Activated CD8-positive, alpha-beta memory T cell treated with anti-CD3 and anti-CD28 coated beads for 1 hour (primary cell): ENCODE data around the gene NTM.

Source experiments
- DNase-seq, 2 donors: peaks; one replicate each; pipeline ENCODE4 v3.0.0-alpha.2; 2020; ENCODE audit warnings: low read depth in 1 of 2; ENCODE audit errors: extremely low read depth in 1 of 2

NTM gene

GRCh38 chr11:131924457-131925201 is 554.2 kb downstream of the NTM start:
- no peak for DNase-seq

- no peak for DNase-seq
Observed at GRCh38 chr11:131925829-131926228, 555.4 kb downstream of the NTM start.

- DNase-seq: no peak
Observed at GRCh38 chr11:131928992-131929391, 558.6 kb downstream of the NTM start.

- DNase-seq: no peak
Observed at GRCh38 chr11:131932584-131933325, 562.3 kb downstream of the NTM start.

- DNase-seq: no peak
Observed at GRCh38 chr11:131934006-131934405, 563.6 kb downstream of the NTM start.

- no peak for DNase-seq
Observed at GRCh38 chr11:131938351-131938751, 567.9 kb downstream of the NTM start.

- DNase-seq: no peak
Observed at GRCh38 chr11:131940126-131940525, 569.7 kb downstream of the NTM start.

GRCh38 chr11:131942878-131943277 is 572.5 kb downstream of the NTM start:
- no peak for DNase-seq

- DNase-seq: no peak
Observed at GRCh38 chr11:131943295-131943694, 572.9 kb downstream of the NTM start.

GRCh38 chr11:131944736-131945135 is 574.3 kb downstream of the NTM start:
- no peak for DNase-seq

GRCh38 chr11:131945706-131946105 is 575.3 kb downstream of the NTM start:
- DNase-seq: no peak

- no peak for DNase-seq
Observed at GRCh38 chr11:131947511-131947910, 577.1 kb downstream of the NTM start.

- no peak for DNase-seq
Observed at GRCh38 chr11:131951121-131951520, 580.7 kb downstream of the NTM start.

GRCh38 chr11:131954146-131954545 is 583.7 kb downstream of the NTM start:
- no peak for DNase-seq

- DNase-seq: no peak
Observed at GRCh38 chr11:131955904-131956303, 585.5 kb downstream of the NTM start.

- DNase-seq: no peak
Observed at GRCh38 chr11:131957201-131957600, 586.8 kb downstream of the NTM start.

GRCh38 chr11:131957875-131958274 is 587.5 kb downstream of the NTM start:
- no peak for DNase-seq

- DNase-seq: no peak
Observed at GRCh38 chr11:131962818-131963217, 592.4 kb downstream of the NTM start.

GRCh38 chr11:131964698-131965483 is 594.5 kb downstream of the NTM start:
- DNase-seq: no peak

GRCh38 chr11:131965504-131965903 is 595.1 kb downstream of the NTM start:
- no peak for DNase-seq

GRCh38 chr11:131966667-131967066 is 596.3 kb downstream of the NTM start:
- DNase-seq: no peak

- DNase-seq: no peak
Observed at GRCh38 chr11:131969261-131969660, 598.8 kb downstream of the NTM start.
